Measurements from ENCODE around the gene ENOX1. TPM values are rescaled to one million over a fixed set of nuclear protein-coding genes. Genes with fewer than 3 reads are reported as not detected.

ENOX1 gene
- total RNA-seq, 1 experiment from 2014 or later = 0.35 TPM

GRCh38 chr13:43448605-43449336 is 338.0 kb downstream of the ENOX1 start:
- Histone ChIP-seq H3K9me3 (ENCODE audit: insufficient read depth, low read depth) (no peaks in the 10 kb centered on the region), H3K27me3 (ENCODE audit: insufficient read depth, low read depth) (no peaks in the 10 kb centered on the region), H3K27ac (no peak overlapping the region), H3K4me3 (no peak overlapping the region), H2AFZ (no peak overlapping the region), H3K36me3 (ENCODE audit: low read depth) (no peaks in the 10 kb centered on the region), H4K20me1 (ENCODE audit: insufficient read depth) (no peaks in the 10 kb centered on the region), H3K9me2 (ENCODE audit: insufficient read depth) (no peaks in the 10 kb centered on the region), H3K4me2 (no peak overlapping the region), H3F3A (ENCODE audit: insufficient read depth, low read depth) (no peaks in the 10 kb centered on the region), H3K4me1 (replicated peaks; ENCODE audit: insufficient read depth) (no peaks in the 10 kb centered on the region), H3K79me2 (ENCODE audit: low read depth) (no peaks in the 10 kb centered on the region)
- POLR2A ChIA-PET (ENCODE audit: unreplicated experiment) = no interaction called here
- CTCF ChIA-PET = no interaction called here
- intact Hi-C loops (cut with micrococcal nuclease; ENCODE audit: unreplicated experiment) = no loop called here
- TF ChIP-seq EZH2 (IDR thresholded peaks at IDR 0.05; ENCODE audit: low read depth) (no peak), CTCF (conservative IDR thresholded peaks at IDR 0.05) (no peak)
- no peak for DNase-seq
- BruUV-seq (replicated peaks) = no TSS peak

- CTCF ChIA-PET = no interaction called here
- no peak overlapping the region for H3K4me2 ChIP-seq
These were observed 340.6 kb downstream of the ENOX1 start for GRCh38 chr13:43446126-43446525.

GRCh38 chr13:43445668-43446067 is 341.1 kb downstream of the ENOX1 start:
- no peaks in the 10 kb centered on the region for H3F3A ChIP-seq (ENCODE audit: insufficient read depth, low read depth)
- H2AFZ ChIP-seq = no peak overlapping the region
- no peaks in the 10 kb centered on the region for H3K27me3 ChIP-seq (ENCODE audit: insufficient read depth, low read depth)
- no peaks in the 10 kb centered on the region for H3K36me3 ChIP-seq (ENCODE audit: low read depth)
- H3K9me3 ChIP-seq (ENCODE audit: insufficient read depth, low read depth) = no peaks in the 10 kb centered on the region
- H4K20me1 ChIP-seq (ENCODE audit: insufficient read depth) = no peaks in the 10 kb centered on the region
- no peak overlapping the region for H3K4me3 ChIP-seq
- no peaks in the 10 kb centered on the region for H3K9me2 ChIP-seq (ENCODE audit: insufficient read depth)
- CTCF ChIA-PET = no interaction called here
- H3K4me1 ChIP-seq (replicated peaks; ENCODE audit: insufficient read depth) = no peaks in the 10 kb centered on the region
- H3K4me2 ChIP-seq = no peak overlapping the region
- DNase-seq = no peak
- no TSS peak for BruUV-seq (replicated peaks)
- no peak overlapping the region for H3K27ac ChIP-seq
- no peak for TF ChIP-seq CTCF (conservative IDR thresholded peaks at IDR 0.05)
- no peaks in the 10 kb centered on the region for H3K79me2 ChIP-seq (ENCODE audit: low read depth)
- POLR2A ChIA-PET (ENCODE audit: unreplicated experiment) = no interaction called here
- intact Hi-C loops (cut with micrococcal nuclease; ENCODE audit: unreplicated experiment) = no loop called here

More at GRCh38 chr13:43446126-43446525, 340.6 kb downstream of the ENOX1 start:
- no peaks in the 10 kb centered on the region for H3K9me3 ChIP-seq (ENCODE audit: insufficient read depth, low read depth)
- no peak for DNase-seq
- H3K36me3 ChIP-seq (ENCODE audit: low read depth) = no peaks in the 10 kb centered on the region
- BruUV-seq (replicated peaks) = no TSS peak
- intact Hi-C loops (cut with micrococcal nuclease; ENCODE audit: unreplicated experiment) = no loop called here
- H3K4me3 ChIP-seq = no peak overlapping the region
- H3F3A ChIP-seq (ENCODE audit: insufficient read depth, low read depth) = no peaks in the 10 kb centered on the region
- POLR2A ChIA-PET (ENCODE audit: unreplicated experiment) = no interaction called here
- H3K27me3 ChIP-seq (ENCODE audit: insufficient read depth, low read depth) = no peaks in the 10 kb centered on the region
- no peaks in the 10 kb centered on the region for H3K79me2 ChIP-seq (ENCODE audit: low read depth)
- H3K27ac ChIP-seq = no peak overlapping the region
- no peak overlapping the region for H2AFZ ChIP-seq
- TF ChIP-seq EZH2 (IDR thresholded peaks at IDR 0.05; ENCODE audit: low read depth) = no peak
- no peak for TF ChIP-seq CTCF (conservative IDR thresholded peaks at IDR 0.05)
- H3K4me1 ChIP-seq (replicated peaks; ENCODE audit: insufficient read depth) = no peaks in the 10 kb centered on the region
- H3K9me2 ChIP-seq (ENCODE audit: insufficient read depth) = no peaks in the 10 kb centered on the region
- H4K20me1 ChIP-seq (ENCODE audit: insufficient read depth) = no peaks in the 10 kb centered on the region
